GM12892 (cell line): Measurements from ENCODE around the gene MTHFSD.
"Not testable (repeated sequence)": the region's sequence is repeated elsewhere in the genome, so short reads cannot be mapped to it uniquely, and the experiment has no call there.

Experiments used
- DNase-seq: peaks from one replicate; pipeline ENCODE4 v3.0.0; 2011; ENCODE audit not compliant: insufficient read length
- FAIRE-seq: peaks from 2 replicates; lab custom pipeline; 2011; peaks lifted over from hg19 to GRCh38; lab: Jason Lieb, UNC
- POLR2A ChIP-seq: IDR thresholded peaks from 2 replicates; pipeline ENCODE4 v1.6.1; 2011; ENCODE audit warnings: low read depth, low read length, control low read depth
- POLR2AphosphoS5 ChIP-seq: IDR thresholded peaks from 2 replicates; pipeline ENCODE4 v1.6.1; 2011; ENCODE audit warnings: low read depth, low read length, control low read depth
- TAF1 ChIP-seq: IDR thresholded peaks from 2 replicates; pipeline ENCODE4 v1.6.1; 2011; ENCODE audit warnings: low read depth, mild to moderate bottlenecking, control low read depth, low read length, borderline replicate concordance

The MTHFSD gene

DNA sequence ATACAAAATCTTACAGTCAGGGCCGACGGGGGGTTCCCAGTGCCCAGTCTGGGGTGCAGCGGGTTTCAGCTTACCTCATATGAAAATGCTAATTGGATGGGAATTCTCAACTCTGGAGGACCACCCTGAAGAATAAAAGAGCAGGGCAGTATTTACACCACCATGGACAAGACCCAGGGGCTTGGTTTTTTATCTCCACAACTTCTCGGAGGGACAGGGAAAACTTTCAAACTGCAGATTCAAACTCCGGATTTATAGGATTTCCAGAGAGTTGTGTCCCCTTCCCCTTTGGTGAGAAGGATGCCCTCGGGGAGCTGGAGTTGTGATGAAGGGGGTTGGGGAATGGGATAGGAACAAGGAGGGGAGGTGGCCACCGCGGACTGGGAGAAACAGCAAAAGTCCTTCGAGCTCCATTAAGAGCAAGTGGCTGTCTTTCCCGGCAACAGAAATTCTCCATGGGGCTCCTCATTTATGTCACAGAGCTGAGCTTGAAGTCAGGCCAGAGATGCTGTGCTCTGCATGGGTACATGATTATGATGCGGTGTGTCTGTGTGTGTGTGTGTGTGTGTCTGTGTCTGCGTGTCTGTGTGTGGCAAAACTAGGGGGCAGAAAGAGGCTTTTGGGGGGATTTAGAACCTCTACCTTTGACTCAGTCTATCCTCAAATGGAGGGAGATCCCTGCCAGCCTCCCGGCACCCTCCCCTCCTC is 39.0 kb upstream of the MTHFSD start:
- no peak for DNase-seq
- FAIRE-seq, result no peak
- TF ChIP-seq TAF1, result no peak

DNA sequence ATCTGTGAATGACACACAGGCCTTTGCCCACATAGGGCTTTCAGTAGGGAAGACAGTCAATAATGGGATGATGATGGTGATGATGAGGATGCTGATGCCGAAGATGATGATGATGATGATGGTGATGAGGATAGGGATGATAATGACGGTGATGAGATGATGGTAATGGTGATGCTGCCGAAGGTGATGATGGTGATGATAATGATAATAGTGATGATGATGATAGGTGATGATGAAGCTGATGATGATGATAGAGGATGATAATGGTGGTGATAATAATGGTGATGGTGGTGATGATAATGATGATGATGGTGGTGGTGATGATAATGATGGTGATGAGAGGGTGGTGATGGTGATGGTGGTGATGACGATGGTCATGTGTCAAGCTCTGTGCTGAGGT is 36.2 kb upstream of the MTHFSD start:
- DNase-seq (no peak), FAIRE-seq (no peak)
- TF ChIP-seq TAF1 (no peak), POLR2AphosphoS5 (no peak), POLR2A (no peak)

DNA sequence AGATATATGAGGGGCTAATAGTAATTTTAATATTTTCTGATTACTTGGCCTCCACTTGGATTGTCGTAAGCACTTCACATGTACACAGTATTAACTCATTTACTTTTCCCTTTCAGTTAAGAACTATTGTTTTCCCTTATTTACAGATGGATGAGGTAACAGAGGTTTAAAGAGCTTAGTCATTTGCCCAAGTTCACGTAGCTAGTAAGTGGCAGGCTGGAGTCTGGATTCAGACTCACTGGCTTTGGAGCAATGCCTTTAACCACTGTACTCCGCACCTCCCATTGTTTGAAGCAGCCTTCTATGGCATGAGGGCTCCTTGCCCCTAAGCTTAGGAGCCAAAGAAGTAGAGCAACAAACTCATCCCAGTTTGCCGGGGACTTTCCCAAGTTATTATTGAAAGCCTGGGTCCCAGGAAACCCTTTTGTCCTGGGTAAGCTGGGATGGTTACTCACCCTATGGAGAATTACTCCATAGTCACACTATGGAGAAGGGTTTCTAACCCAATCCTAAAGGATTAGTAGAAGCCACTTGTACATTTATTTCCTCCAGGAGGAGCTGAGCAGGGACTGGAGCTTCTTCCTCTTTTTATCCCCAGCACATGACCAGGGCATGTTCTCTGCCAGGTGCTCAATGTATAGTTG is 35.6 kb upstream of the MTHFSD start:
- FAIRE-seq, result no peak
- no peak for TF ChIP-seq TAF1
- TF ChIP-seq POLR2AphosphoS5, result no peak
- no peak for TF ChIP-seq POLR2A
- DNase-seq, result no peak

DNA sequence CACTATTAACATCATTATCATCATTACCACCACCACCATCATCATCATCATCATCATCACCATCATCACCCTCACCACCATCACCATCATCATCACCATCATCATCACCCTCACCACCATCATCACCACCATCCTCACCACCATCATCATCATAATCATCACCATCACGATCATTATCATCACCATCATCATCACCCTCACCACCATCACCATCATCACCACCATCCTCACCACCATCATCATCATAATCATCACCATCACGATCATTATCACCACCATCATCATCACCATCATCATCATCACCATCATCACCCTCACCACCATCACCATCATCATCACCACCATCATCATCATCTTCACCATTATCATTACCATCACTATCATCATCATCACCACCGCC is 32.9 kb upstream of the MTHFSD start:
- not testable (repeated sequence) for DNase-seq, FAIRE-seq

DNA sequence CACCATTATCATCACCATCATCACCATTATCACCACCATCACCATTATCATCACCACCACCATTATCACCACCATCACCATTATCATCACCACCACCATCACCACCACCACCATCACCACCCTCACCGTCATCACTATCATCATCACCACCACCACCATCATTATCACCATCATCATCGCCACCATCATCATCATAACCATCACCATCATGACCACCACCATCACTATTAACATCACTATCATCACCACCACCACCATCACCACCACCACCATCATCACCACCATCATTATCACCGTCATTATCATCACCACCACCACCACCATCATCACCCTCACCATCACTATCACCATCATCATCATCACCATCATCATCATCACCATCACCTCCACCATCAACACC is 32.5 kb upstream of the MTHFSD start:
- FAIRE-seq, result no peak
- TF ChIP-seq TAF1 (no peak), POLR2AphosphoS5 (no peak), POLR2A (no peak)
- no peak for DNase-seq

DNA sequence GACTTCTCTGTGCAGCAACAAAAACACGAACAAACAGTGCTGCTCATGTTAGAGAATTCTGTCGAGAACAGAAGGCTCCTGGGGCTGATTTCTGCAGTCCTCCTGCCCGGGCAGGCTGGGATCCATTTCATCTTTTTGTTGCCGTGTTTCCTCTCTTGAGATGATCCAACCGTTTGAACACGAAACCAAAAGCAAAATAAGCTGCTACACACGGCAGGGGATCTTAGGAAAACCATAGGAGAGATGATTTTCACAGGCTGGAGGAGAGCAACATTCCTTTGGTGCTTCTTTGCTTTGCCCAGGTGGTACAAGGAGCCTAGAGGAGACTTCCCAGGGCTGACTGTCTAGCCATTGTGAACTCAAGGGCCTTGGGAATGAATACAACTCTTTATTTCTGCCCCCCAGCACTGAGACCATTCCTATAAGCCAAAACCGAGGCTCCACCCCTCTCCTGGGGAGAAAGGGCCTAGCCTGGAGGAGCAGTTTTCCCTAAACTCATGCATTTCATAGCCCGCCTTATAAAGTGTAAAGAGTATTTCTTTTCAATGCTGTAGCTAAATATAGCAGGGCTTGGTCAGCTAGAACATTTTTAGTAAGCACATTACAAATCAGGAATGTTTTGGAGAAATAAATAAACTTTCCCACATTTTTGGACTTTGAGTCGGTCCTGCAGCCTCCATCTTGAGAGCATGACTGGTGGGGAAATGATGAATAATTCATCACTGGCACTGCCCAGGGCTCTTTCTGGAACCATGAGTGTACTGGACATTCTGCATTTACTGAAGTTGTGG is 31.0 kb upstream of the MTHFSD start:
- TF ChIP-seq POLR2AphosphoS5, result no peak
- no peak for TF ChIP-seq POLR2A
- TF ChIP-seq TAF1, result no peak
- no peak for DNase-seq
- FAIRE-seq, result no peak

DNA sequence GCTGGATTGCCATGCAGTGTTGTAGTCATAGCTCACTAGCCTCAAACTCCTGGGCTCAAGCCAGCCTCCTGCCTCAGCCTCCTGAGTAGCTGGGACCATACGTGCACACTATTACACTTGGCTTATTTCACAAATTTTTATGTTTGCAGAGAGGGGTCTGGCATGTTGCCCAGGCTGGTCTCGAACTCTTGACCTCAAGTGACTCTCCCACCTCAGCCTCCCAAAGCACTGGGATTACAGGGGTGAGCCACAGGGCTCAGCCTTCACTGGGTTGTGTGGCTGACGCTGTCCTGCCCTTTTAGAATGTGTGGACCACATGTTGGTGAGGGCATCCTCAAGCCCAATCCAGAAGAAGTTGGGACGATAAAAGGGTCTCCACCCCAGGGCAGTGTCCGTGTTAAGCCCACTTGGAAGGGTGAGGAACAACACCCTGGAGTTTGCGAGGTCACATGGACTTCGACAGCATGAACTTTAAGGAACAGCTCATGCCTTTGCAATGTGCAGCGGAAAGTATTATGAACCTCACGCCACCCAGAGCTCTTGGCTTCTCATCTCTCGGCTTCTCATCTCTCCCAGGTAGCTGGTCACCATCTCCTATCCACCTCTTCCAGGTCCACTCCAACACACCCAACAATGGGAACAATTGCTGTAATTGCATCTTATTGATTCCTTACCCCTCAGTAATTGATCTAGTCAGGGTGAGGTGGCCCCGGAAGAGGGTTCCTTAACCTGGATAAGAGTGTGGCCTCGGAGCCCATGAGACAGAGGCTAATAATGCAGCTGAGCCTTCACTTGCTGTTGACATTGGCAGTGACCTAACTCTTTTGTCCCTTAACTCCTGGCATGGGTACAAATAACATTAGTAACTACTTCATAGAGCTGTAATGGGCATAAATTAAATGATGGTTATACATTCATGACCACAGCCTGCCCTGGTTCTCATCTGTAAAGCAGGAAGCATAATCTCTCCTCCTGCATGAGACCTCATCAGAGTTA is 30.0 kb upstream of the MTHFSD start:
- DNase-seq (no peak), FAIRE-seq (no peak)
- no peak for TF ChIP-seq POLR2AphosphoS5
- TF ChIP-seq TAF1, result no peak
- TF ChIP-seq POLR2A, result no peak

DNA sequence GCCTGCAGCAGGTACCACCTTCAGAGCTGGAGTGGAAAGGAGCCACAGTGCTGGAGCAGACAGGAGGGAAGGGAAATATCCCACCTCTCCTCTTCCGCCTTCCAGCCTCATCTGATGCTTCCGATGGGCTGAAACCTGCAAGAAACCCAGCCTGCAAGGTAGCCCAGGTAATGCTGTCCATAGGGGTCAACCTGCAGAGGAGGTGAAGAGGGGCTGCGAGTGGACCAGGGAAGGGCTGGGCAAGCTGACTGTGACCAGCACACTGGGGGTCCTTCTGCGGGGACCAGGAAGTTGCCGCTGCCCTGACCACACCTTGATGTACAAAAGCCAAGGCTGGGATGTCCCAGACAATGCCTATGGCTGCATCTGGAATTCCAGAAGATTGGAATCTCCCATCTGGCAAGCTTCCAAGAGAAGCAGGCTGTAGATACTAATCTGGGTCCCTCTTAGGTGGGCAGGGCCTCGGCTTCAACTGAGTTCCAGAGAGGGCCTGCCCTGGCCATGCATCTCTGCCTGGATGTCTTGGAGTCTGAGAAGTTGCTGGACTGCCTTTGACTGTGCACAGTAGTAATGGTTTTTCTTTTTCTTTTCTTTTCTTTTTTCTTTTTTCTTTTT is 29.1 kb upstream of the MTHFSD start:
- DNase-seq, result no peak
- FAIRE-seq, result no peak
- TF ChIP-seq POLR2AphosphoS5 (no peak), TAF1 (no peak), POLR2A (no peak)

DNA sequence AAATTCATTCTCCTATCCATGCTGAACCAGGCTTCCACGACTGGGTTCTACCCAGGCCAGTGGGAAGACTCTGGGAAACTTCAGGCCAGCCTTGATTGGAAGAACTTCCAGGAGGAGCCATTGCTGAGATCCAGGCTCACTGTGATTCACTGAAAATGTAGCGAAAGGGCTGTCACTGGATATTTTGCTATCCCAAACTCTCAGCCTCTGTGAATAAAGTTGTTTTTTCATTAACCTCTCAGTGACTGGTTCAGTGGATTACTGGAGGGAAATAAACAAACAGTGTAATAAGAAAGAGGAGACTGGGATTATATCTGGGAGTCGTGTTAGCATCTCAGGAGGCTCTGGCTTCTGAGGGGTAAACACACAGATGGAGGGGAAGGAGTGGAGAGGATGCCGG is 26.4 kb upstream of the MTHFSD start:
- TF ChIP-seq TAF1 (no peak), POLR2A (no peak), POLR2AphosphoS5 (no peak)
- FAIRE-seq, result no peak
- no peak for DNase-seq

DNA sequence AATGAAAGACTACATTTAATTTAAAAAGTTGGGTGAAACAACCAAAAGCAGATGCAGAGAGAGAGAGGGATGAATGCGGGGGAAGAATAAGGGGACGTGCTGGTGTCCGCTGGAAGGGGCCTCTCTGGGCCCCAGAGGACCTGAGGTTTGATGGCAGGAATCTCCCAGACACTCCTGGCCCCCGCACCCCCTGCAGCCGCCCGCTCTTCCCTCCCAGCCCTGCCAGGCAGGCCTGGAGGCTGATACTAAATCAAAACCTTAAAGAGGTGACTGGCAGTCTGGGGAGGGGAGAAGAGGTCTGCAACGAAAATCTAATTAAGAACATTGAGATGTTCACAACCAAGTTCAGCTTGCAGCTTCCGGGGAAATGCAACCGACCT is 25.7 kb upstream of the MTHFSD start:
- DNase-seq (no peak), FAIRE-seq (no peak)
- no peak for TF ChIP-seq TAF1
- TF ChIP-seq POLR2AphosphoS5, result no peak
- TF ChIP-seq POLR2A, result no peak
